Activated naive CD4-positive, alpha-beta T cell treated with Interleukin-2 at 50 U/mL for 16 hours (primary cell): ENCODE data around the gene LRRC27.
"Not testable (repeated sequence)": the region's sequence is repeated elsewhere in the genome, so short reads cannot be mapped to it uniquely, and the experiment has no call there.

Source experiments
- DNase-seq: peaks from one replicate; pipeline ENCODE4 v3.0.0-alpha.2; 2020

The LRRC27 gene

GRCh38 chr10:132301371-132302330, 30.3 kb upstream of the LRRC27 start:
- DNase-seq, result no peak

DNA sequence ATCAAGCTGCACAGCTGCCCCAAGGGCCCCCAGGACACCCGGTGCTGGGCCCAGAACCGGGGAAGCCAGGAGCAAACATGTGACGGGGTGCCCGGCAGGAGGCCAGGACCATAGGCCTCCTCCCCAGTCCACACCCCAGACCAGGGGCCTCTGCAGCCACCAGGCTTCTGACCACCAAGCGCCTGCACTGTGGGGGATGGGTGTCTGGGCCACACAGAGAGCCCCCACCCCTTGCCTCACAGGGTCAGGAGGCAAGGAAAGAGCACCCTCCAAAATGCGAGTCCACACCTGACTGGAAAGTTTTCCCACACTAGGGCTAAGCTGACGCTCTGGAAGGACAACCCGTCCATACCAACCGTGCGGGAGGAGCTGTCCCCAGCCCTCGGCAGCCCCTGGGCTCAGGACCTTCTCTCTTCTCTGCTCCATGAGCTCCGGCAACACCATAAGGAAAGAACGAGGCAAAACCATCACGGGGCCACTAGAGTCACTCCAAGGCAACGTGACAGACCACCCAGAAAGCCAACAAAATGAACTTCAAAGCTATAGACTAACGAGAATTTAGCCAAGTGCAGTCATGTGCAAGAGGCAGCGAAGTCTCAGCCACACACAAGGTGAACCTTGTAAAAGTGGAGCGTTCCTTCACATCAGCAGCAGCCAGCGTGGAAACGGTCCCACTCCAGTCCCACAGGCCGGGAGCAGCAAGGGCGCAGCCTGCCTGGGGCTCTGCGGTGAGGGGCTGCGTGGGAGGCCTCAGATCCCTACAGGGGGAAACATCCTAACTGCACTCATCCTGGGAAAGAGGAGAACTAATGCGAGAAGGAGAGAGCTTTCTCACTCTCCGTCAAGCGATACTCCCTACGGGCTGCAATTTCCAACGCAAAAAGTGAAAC, 29.3 kb upstream of the LRRC27 start:
- no peak for DNase-seq

- no peak for DNase-seq
Measured at GRCh38 chr10:132303361-132304115, 28.5 kb upstream of the LRRC27 start.

- no peak for DNase-seq
Measured at GRCh38 chr10:132304756-132305509, 27.1 kb upstream of the LRRC27 start.

GRCh38 chr10:132305654-132306342, 26.2 kb upstream of the LRRC27 start:
- DNase-seq, result no peak

DNA sequence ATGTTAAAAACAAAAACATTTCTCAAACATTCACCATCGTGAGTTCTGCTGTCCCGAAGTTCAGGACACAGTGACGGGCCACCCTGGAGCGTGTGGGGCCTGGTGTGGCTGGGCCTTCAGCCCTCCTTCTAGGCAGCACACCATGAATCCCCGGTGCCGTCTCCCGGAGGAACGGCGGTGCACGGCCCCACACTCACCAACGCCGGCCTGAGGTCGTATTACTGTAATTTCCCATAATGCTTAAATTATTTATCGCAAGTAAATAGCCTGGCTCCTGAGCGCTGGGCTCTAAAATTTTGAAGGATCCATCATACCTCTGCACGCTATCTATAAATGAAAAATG, 25.7 kb upstream of the LRRC27 start:
- no peak for DNase-seq

- peak; percentile 39 for DNase-seq
Measured at GRCh38 chr10:132306864-132307751, 24.9 kb upstream of the LRRC27 start.

DNA sequence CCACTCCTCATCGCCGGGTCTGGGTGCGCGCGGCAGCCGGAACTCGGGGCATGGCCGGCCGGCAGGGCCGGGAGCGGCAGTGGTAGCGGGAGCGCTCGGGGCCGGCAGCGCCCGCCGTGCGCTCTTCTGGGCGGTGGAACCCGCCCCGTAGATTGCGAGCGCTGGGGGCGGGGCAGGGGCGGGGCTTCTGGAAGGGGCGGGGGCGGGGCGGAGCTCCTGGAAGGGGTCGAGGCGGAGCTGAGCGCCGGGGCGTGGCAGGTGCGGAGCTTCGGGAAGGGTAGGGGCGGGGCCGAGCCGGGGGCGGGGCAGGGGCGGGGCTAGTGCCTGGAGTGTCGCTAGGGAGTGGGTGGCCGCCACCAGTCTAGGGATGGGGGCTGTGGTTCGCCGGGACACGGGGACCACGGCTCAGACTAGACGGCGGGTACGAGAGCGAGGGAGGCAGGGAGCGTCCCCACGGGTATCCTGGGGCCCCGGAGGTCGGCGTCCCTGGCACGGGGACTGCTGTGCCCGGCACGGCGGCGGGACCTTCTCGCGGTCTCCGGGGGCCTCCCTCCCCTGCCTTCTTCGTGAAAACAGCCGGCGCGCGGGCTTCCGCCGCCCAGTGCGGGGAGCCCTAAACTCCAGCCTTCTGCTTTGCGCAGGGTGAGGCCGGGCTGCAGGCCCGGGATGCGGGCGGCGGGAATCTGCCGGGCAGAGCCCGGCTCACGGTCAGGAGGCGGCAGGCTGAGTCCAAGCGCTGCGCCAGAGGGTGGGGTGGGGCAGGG, 24.0 kb upstream of the LRRC27 start, which contains the start of gene STK32C:
Gene STK32C (minus strand): TSS at position 128 of the 764 bp plus-strand sequence. CDS start 117 bp downstream, at position 11.
- DNase-seq, result peak; percentile 88

DNA sequence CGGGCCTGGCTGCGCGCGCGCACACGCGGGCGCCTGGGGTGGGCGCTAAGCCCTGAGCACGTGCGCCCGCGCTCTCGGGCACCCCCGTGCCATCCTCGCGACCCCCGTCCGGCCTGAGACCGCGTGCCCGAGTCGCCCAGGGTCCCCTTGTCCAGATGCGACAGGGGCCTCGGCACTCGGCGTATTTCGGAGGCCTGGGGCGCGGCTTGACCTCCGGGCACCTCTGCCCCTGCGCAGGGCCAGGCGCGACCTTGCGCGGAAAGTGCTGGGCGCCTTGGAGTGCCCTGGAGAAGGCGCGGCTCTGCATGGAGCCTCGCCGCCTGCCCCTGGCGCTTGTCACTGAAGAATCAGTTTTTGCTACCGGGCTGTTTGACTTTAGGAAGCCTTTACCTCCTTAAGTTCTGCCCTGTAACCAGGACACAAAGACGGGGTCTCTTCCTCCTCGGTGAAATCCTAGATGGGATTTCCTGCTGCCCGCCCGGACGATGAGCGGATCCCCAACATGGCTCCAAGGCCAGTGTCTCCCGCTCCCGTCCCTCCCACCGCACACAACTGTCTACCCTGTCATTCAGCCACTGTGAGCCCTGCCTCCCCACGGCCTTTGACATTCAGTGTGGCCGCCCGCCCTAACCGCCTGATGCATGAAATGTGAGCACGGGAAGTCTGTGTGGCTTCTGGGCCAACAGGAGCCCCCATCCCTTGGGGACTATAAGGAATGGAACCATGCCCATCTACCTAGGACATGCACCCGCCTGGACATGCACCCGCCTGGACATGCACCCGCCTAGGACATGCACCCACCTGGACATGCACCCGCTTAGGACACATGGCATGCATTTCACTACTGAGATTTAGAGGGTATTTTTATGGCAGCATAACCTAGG, 23.2 kb upstream of the LRRC27 start:
- DNase-seq, result peak; percentile 12

GRCh38 chr10:132309471-132309865, 22.5 kb upstream of the LRRC27 start:
- DNase-seq, result no peak

- DNase-seq, result no peak
Measured at GRCh38 chr10:132309879-132310591, 22.0 kb upstream of the LRRC27 start.

GRCh38 chr10:132310701-132311337, 21.2 kb upstream of the LRRC27 start:
- DNase-seq, result no peak

- DNase-seq, result no peak
Measured at GRCh38 chr10:132311338-132311939, 20.6 kb upstream of the LRRC27 start.

DNA sequence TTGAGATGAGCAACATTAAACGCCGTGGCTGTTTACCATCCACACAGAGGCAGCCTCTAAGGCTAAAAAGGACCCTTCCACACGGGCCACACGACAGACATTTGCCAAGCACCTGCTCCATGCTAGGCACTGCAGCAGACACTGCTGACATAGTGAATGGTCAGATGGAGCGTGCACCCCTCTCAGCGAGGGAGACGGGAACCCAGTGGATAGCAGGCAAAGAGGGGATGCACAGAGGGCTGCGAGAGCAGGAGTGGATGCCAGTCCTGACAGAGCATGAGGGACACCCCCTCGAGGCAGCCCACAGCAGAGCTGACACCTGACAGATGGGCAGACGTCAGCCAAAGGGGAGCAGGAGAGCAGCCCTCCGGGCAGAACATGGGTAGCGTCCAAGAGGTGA, 18.7 kb upstream of the LRRC27 start:
- DNase-seq, result no peak

DNA sequence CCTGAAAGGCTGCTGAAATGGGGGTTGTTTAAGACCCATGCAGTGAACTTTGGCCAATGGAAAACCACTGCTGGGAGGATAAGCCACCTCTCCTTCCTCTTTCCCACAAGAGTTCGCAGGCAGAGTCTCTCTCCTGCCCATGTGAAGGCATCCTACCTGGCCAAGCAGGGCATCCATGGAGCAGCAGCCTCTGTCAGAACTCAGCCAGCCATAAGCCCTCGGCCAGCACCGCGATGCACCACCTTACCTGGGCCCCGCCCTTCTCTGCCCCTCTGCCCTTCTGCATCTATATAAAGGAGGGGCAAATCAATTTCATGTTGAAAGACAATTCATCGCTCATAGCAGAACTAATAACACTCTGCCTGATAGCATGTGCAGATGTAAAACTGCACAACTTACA, 18.1 kb upstream of the LRRC27 start:
- DNase-seq, result no peak

GRCh38 chr10:132314336-132314735, 17.7 kb upstream of the LRRC27 start:
- no peak for DNase-seq

DNA sequence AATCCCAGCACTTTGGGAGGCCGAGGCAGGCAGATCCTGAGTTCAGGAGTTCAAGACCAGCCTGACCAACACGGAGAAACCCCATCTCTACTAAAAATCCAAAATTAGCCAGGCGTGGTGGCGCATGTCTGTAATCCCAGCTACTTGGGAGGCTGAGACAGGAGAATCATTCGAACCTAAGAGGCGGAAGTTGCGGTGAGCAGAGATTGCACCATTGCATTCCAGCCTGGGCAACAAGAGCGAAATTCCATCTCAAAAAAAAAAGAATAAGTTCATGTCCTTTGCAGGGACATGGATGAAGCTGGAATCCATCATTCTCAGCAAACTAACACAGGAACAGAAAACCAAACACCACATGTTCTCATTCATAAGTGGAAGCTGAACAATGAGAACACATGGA, 17.1 kb upstream of the LRRC27 start:
- not testable (repeated sequence) for DNase-seq
